Measurements from ENCODE around the gene EMSY. TPM values are rescaled to one million over a fixed set of nuclear protein-coding genes. Genes with fewer than 3 reads are reported as not detected.

EMSY gene
- polyA plus RNA-seq, 1 of the 3 experiments (the other 2 are of a cell fraction), result 11.1 TPM

GRCh38 chr11:76589964-76590950 is 145.4 kb downstream of the EMSY start:
- no peaks in the 10 kb centered on the region for H3F3A ChIP-seq (replicated peaks; ENCODE audit: insufficient read depth)
- no peak overlapping the region for H2AFZ ChIP-seq (ENCODE audit: low read depth)
- CTCF ChIA-PET, result interaction anchor here (0.8 to 2.4 kb wide), 5 partner anchors 9 to 145 kb away, joined by 3 to 11 read pairs (median 3); partner anchors contain the start of gene EMSY
- no peak overlapping the region for H3K4me2 ChIP-seq
- no peaks in the 10 kb centered on the region for H4K20me1 ChIP-seq (ENCODE audit: insufficient read depth)
- POLR2A ChIA-PET, result no interaction called here
- no peak for TF ChIP-seq USF1 (IDR thresholded peaks at IDR 0.05; ENCODE audit: borderline replicate concordance, low read depth)
- TF ChIP-seq SIN3A (IDR thresholded peaks at IDR 0.05; ENCODE audit: borderline replicate concordance, low read depth, low read length), result no peak
- no peak for TF ChIP-seq TEAD4 (IDR thresholded peaks at IDR 0.05; ENCODE audit: borderline replicate concordance, insufficient read depth)
- no peak for TF ChIP-seq TAF1 (IDR thresholded peaks at IDR 0.05; ENCODE audit: borderline replicate concordance, low read depth, low read length)
- no peak for TF ChIP-seq FOSL2 (IDR thresholded peaks at IDR 0.05; ENCODE audit: borderline replicate concordance, low read depth)
- no peak for TF ChIP-seq FOXM1 (IDR thresholded peaks at IDR 0.05; ENCODE audit: low read depth)
- TF ChIP-seq RFX5 (IDR thresholded peaks at IDR 0.05; ENCODE audit: low read length), result no peak
- TF ChIP-seq NRF1 (IDR thresholded peaks at IDR 0.05; ENCODE audit: low read depth, low read length), result no peak
- TF ChIP-seq EP300 (IDR thresholded peaks at IDR 0.05; ENCODE audit: borderline replicate concordance in 1 of 2, low read depth in 1 of 2, low read length in 1 of 2), result no peak
- no peak for TF ChIP-seq IRF3 (IDR thresholded peaks at IDR 0.05; ENCODE audit: low read depth, low read length)
- no peak for TF ChIP-seq MXI1 (IDR thresholded peaks at IDR 0.05; ENCODE audit: low read depth, low read length)
- TF ChIP-seq NFIC (IDR thresholded peaks at IDR 0.05; ENCODE audit: borderline replicate concordance), result no peak
- no peak for TF ChIP-seq JUND (IDR thresholded peaks at IDR 0.05)
- TF ChIP-seq TCF12 (IDR thresholded peaks at IDR 0.05), result no peak
- no peak for TF ChIP-seq CHD2 (IDR thresholded peaks at IDR 0.05; ENCODE audit: low read length, partially characterized antibody)
- WGBS (ENCODE audit: low lambda C conversion rate), result 68% methylated on average over 5 of the region's 9 CpGs
- no peak for DNase-seq
- peaks cover 0 to 5% of the 10 kb centered on the region in 2 experiments; a peak in 1 of 4 replicates for H3K4me1 ChIP-seq (ENCODE audit: control insufficient read depth in 1 of 2, insufficient read depth in 2 of 2, low read depth in 1 of 2, low read length in 1 of 2)
- H3K27ac ChIP-seq (ENCODE audit: low read depth in 2 of 2, low read length in 1 of 2), result no peak overlapping the region
- no peak overlapping the region for H3K9ac ChIP-seq
- no peaks in the 10 kb centered on the region for H3K79me2 ChIP-seq (ENCODE audit: insufficient read depth)
- no peaks in the 10 kb centered on the region for H3K36me3 ChIP-seq (replicated peaks in 1 of 2; ENCODE audit: control insufficient read depth in 1 of 2, insufficient read depth in 2 of 2, low read length in 1 of 2)
- no peaks in the 10 kb centered on the region for H3K9me2 ChIP-seq
- no peak overlapping the region for H3K4me3 ChIP-seq (ENCODE audit: low read depth in 2 of 2, low read length in 1 of 2)
- no peaks in the 10 kb centered on the region for H3K9me3 ChIP-seq
- no peaks in the 10 kb centered on the region for H3K27me3 ChIP-seq (ENCODE audit: insufficient read depth)

GRCh38 chr11:76591416-76591815 is 146.6 kb downstream of the EMSY start:
- Histone ChIP-seq H4K20me1 (ENCODE audit: insufficient read depth) (no peaks in the 10 kb centered on the region), H3K4me1 (ENCODE audit: control insufficient read depth in 1 of 2, insufficient read depth in 2 of 2, low read depth in 1 of 2, low read length in 1 of 2) (peaks cover 0 to 5% of the 10 kb centered on the region in 2 experiments; a peak in 1 of 4 replicates), H3F3A (replicated peaks; ENCODE audit: insufficient read depth) (no peaks in the 10 kb centered on the region), H3K27ac (ENCODE audit: low read depth in 2 of 2, low read length in 1 of 2) (no peak overlapping the region), H3K36me3 (replicated peaks in 1 of 2; ENCODE audit: control insufficient read depth in 1 of 2, insufficient read depth in 2 of 2, low read length in 1 of 2) (no peaks in the 10 kb centered on the region), H3K4me2 (no peak overlapping the region), H3K9ac (no peak overlapping the region), H2AFZ (ENCODE audit: low read depth) (no peak overlapping the region), H3K9me2 (no peaks in the 10 kb centered on the region), H3K79me2 (ENCODE audit: insufficient read depth) (no peaks in the 10 kb centered on the region), H3K4me3 (ENCODE audit: low read depth in 2 of 2, low read length in 1 of 2) (no peak overlapping the region), H3K27me3 (ENCODE audit: insufficient read depth) (no peaks in the 10 kb centered on the region), H3K9me3 (no peaks in the 10 kb centered on the region)
- CTCF ChIA-PET, result interaction anchor here (0.9 to 2.4 kb wide), 4 partner anchors 8 to 131 kb away, joined by 3 to 11 read pairs (median 3); no protein-coding TSS in a partner anchor
- DNase-seq, result no peak
- POLR2A ChIA-PET, result no interaction called here
- WGBS (ENCODE audit: low lambda C conversion rate), result 88% methylated on average over 8 of the region's 8 CpGs
- no peak for TF ChIP-seq CTCF (IDR thresholded peaks at IDR 0.05)
- no peak for TF ChIP-seq CHD2 (IDR thresholded peaks at IDR 0.05; ENCODE audit: low read length, partially characterized antibody)
- TF ChIP-seq ELF1 (IDR thresholded peaks at IDR 0.05), result no peak
- no peak for TF ChIP-seq SMC3 (IDR thresholded peaks at IDR 0.05; ENCODE audit: low read depth, low read length)
- no peak for TF ChIP-seq SIN3A (IDR thresholded peaks at IDR 0.05; ENCODE audit: borderline replicate concordance, low read depth, low read length)
- TF ChIP-seq USF1 (IDR thresholded peaks at IDR 0.05; ENCODE audit: borderline replicate concordance, low read depth), result no peak
- TF ChIP-seq JUND (IDR thresholded peaks at IDR 0.05), result no peak
- no peak for TF ChIP-seq EP300 (IDR thresholded peaks at IDR 0.05; ENCODE audit: borderline replicate concordance in 1 of 2, low read depth in 1 of 2, low read length in 1 of 2)
- TF ChIP-seq NFIC (IDR thresholded peaks at IDR 0.05; ENCODE audit: borderline replicate concordance), result no peak
- TF ChIP-seq MEF2A (IDR thresholded peaks at IDR 0.05; ENCODE audit: borderline replicate concordance, low read depth), result no peak
- TF ChIP-seq RCOR1 (IDR thresholded peaks at IDR 0.05; ENCODE audit: low read length), result no peak
- no peak for TF ChIP-seq PBX3 (IDR thresholded peaks at IDR 0.05)

All from SK-N-SH (cell line).